ENCODE data around the gene ISG15. TPM values are rescaled to one million over a fixed set of nuclear protein-coding genes. Genes with fewer than 3 reads are reported as not detected.

Gene ISG15
- total and polyA plus RNA-seq, 4 donors: 12.7 to 234 (median 131) TPM

DNA sequence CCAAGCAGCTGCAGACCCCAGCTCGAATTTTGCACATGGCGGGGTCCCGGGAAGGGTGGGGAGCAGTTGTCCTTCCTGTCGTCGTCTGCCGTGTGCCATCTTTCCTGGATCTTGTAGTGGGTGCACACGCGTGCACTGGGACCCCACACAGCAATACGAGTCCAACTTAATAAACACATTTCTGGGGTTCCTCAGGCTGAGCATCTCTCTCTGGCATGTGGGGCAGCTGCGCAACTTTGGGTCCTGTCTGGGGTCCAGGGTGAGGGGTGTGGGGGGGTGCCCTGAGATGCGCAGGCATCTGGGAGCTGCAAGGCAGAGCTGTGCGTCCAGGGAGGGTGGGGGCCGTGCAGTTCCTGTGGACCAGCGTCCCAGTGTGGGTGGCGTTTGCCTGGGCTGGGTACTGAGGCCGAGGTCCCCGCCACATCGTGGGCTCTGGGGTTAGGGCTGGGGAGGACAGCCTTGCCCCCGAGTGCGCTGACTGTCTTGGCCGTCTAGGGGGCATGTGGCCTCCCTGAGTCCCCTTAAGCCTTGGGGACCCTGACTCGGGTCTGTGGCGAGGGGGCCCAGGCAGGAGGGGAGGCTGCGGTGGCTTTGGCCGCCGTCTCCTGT, 47.7 kb upstream of the ISG15 start:
- H3K27me3 ChIP-seq (ENCODE audit: control insufficient read depth in 3 of 3, insufficient read depth in 3 of 3, low read length in 2 of 3): peaks cover 0 to 30% (median 16%) of the 10 kb centered on the region in 3 donors
- no peaks in the 10 kb centered on the region for H3K9me3 ChIP-seq (ENCODE audit: control insufficient read depth in 4 of 4, insufficient read depth in 3 of 4, low read length in 3 of 4)
- TF ChIP-seq, protein P1, sequence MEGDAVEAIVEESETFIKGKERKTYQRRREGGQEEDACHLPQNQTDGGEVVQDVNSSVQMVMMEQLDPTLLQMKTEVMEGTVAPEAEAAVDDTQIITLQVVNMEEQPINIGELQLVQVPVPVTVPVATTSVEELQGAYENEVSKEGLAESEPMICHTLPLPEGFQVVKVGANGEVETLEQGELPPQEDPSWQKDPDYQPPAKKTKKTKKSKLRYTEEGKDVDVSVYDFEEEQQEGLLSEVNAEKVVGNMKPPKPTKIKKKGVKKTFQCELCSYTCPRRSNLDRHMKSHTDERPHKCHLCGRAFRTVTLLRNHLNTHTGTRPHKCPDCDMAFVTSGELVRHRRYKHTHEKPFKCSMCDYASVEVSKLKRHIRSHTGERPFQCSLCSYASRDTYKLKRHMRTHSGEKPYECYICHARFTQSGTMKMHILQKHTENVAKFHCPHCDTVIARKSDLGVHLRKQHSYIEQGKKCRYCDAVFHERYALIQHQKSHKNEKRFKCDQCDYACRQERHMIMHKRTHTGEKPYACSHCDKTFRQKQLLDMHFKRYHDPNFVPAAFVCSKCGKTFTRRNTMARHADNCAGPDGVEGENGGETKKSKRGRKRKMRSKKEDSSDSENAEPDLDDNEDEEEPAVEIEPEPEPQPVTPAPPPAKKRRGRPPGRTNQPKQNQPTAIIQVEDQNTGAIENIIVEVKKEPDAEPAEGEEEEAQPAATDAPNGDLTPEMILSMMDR (IDR thresholded peaks at IDR 0.05; ENCODE audit: control extremely low read depth, extremely low read depth): no peak
- no peak overlapping the region for H3K4me3 ChIP-seq
- ATAC-seq (ENCODE audit: insufficient read depth, low FRiP score): no peak
- no peak overlapping the region for H3K9ac ChIP-seq (ENCODE audit: insufficient read depth in 1 of 2, low read length in 2 of 2)
- H3K36me3 ChIP-seq (ENCODE audit: control insufficient read depth in 4 of 4, insufficient read depth in 4 of 4, low read length in 4 of 4): peaks cover 0 to 9% (median 0%) of the 10 kb centered on the region in 4 donors
- H3K4me1 ChIP-seq (ENCODE audit: control insufficient read depth in 5 of 5, insufficient read depth in 5 of 5, low read length in 5 of 5): peaks cover 0 to 18% (median 0%) of the 10 kb centered on the region in 5 donors
- no peak for DNase-seq
- no peak overlapping the region for H3K27ac ChIP-seq (ENCODE audit: low read depth in 1 of 2, low read length in 1 of 2)
- 75 to 78% methylated on average over 26 of the region's 26 CpGs for whole genome bisulfite sequencing, 2 donors

DNA sequence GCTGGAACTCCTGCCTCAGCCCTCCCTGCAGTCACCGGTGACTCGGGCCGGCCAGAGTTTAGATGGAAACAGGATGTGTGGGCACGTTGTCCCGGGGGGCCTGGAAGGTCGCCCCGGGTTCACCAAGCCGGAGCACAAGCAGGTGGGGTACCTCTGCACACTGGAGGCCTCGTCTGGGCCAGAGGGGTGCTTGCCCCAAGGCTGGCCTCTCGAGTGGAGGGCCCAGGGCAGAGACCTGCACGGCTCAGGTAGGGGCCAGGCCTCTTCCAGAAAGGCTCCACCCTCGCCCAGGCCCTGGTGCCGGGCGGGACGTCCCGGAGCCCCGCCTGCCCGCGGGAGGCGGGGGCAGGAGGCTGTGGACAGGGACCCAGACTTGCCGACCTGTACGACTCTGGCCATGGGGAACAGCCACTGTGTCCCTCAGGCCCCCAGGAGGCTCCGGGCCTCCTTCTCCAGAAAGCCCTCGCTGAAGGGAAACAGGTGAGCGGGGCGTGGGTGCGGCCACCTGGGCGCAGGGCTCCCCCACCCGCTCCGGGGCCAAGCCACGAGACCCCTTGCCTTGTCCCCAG, 47.1 kb upstream of the ISG15 start, which contains the start of gene PLEKHN1:
Gene PLEKHN1 (plus strand): TSS at position 348 of the 569 bp plus-strand sequence. CDS start 50 bp downstream, at position 398.
- DNase-seq (no peak), ATAC-seq (ENCODE audit: insufficient read depth, low FRiP score) (peak; percentile 63)
- Histone ChIP-seq H3K36me3 (ENCODE audit: control insufficient read depth in 4 of 4, insufficient read depth in 4 of 4, low read length in 4 of 4) (peaks cover 0 to 9% (median 0%) of the 10 kb centered on the region in 4 donors), H3K9me3 (ENCODE audit: control insufficient read depth in 4 of 4, insufficient read depth in 3 of 4, low read length in 3 of 4) (no peaks in the 10 kb centered on the region), H3K4me3 (peak within 1 kb of the TSS; percentile 59), H3K27me3 (ENCODE audit: control insufficient read depth in 3 of 3, insufficient read depth in 3 of 3, low read length in 2 of 3) (peaks cover 0 to 35% (median 16%) of the 10 kb centered on the region in 3 donors), H3K4me1 (ENCODE audit: control insufficient read depth in 5 of 5, insufficient read depth in 5 of 5, low read length in 5 of 5) (peaks cover 0 to 16% (median 0%) of the 10 kb centered on the region in 5 donors), H3K9ac (ENCODE audit: insufficient read depth in 1 of 2, low read length in 2 of 2) (no peak within 1 kb of the TSS), H3K27ac (ENCODE audit: low read depth in 1 of 2, low read length in 1 of 2) (peak within 1 kb of the TSS in 1 of 2 donors; percentile 49)
- TF ChIP-seq, protein P1 (IDR thresholded peaks at IDR 0.05; ENCODE audit: control extremely low read depth, extremely low read depth): no peak
- WGBS, 2 donors: 3 to 5% methylated on average over 29 to 31 of the region's 31 CpGs

DNA sequence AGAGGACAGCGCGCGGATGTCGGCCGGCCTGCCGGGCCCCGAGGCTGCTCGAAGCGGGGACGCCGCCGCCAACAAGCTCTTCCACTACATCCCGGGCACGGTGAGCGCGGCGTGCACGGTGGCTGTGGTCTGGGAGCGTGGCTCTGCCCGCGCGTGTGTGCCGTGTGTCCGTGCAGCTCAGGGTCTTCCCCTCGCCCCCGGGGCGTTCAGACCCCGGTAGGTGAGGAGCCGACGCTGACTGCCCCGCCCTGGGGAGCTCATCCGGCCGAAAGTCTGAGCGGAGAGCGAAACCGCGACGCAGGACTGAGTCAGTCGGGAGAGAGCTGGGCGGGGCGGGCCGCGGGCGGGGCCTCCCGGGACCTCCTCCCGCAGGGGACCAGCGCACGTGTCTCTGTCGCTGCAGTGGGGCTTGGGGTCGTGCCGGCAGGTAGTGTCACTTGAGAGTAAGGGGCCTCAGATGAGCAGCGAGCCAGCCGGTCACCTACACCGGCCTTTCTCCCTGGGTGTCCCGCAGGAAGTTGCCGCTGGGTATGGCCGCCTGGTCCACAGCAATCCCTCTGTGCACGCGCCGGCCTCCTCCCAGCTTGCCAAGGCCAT, 46.5 kb upstream of the ISG15 start:
- Histone ChIP-seq H3K4me1 (ENCODE audit: control insufficient read depth in 5 of 5, insufficient read depth in 5 of 5, low read length in 5 of 5) (peaks cover 0 to 13% (median 0%) of the 10 kb centered on the region in 5 donors), H3K36me3 (ENCODE audit: control insufficient read depth in 4 of 4, insufficient read depth in 4 of 4, low read length in 4 of 4) (peaks cover 0 to 9% (median 0%) of the 10 kb centered on the region in 4 donors), H3K9me3 (ENCODE audit: control insufficient read depth in 4 of 4, insufficient read depth in 3 of 4, low read length in 3 of 4) (no peaks in the 10 kb centered on the region), H3K9ac (ENCODE audit: insufficient read depth in 1 of 2, low read length in 2 of 2) (no peak overlapping the region), H3K27me3 (ENCODE audit: control insufficient read depth in 3 of 3, insufficient read depth in 3 of 3, low read length in 2 of 3) (peaks cover 0 to 41% (median 16%) of the 10 kb centered on the region in 3 donors), H3K4me3 (peak overlapping the region; percentile 59), H3K27ac (ENCODE audit: low read depth in 1 of 2, low read length in 1 of 2) (peak overlapping the region in 1 of 2 donors; percentile 49)
- DNase-seq (peak; percentile 35 to 59 (median 57)), ATAC-seq (ENCODE audit: insufficient read depth, low FRiP score) (peak; percentile 85)
- WGBS, 2 donors: 1% methylated on average over 48 to 60 of the region's 60 CpGs
- TF ChIP-seq, protein P1 (IDR thresholded peaks at IDR 0.05; ENCODE audit: control extremely low read depth, extremely low read depth): no peak
